Endothelial cell of umbilical vein (primary cell): Measurements from ENCODE around the gene PDZD4. TPM values are rescaled to one million over a fixed set of nuclear protein-coding genes. Genes with fewer than 3 reads are reported as not detected.

Source experiments
- BruUV-seq: library from RNA; stranded (reverse); fragments of 400-500 nt; replicated peaks from 2 replicates; lab custom pipeline; 2021; lab: Mats Ljungman, UMichigan
- CTCF ChIA-PET: fragments of 300-600, 350-600 bp; sonication (Branson Sonifier 250); formaldehyde crosslinking; loops from one replicate; lab custom pipeline; 2021; ENCODE audit warnings: antibody characterized with exemption, inconsistent platforms; lab: Charles Lee
- POLR2A ChIA-PET: fragments of 300-600, 350-600 bp; sonication (Branson Sonifier 250); formaldehyde crosslinking; loops from one replicate; lab custom pipeline; 2021; ENCODE audit warnings: antibody characterized with exemption, inconsistent platforms; lab: Charles Lee
- DNase-seq: peaks from one replicate; pipeline ENCODE4 v3.0.0-alpha.2; 2011; ENCODE audit warnings: low read depth, low spot score
- FAIRE-seq: peaks from 2 replicates; lab custom pipeline; 2011; peaks lifted over from hg19 to GRCh38; lab: Jason Lieb, UNC
- H2AFZ ChIP-seq: 2 replicates; pipeline ENCODE4 v1.6.0; 2012; ENCODE audit warnings: low read depth, low read length, control low read depth, inconsistent platforms
- H3K27ac ChIP-seq: 2 replicates; pipeline ENCODE4 v1.5.1; 2011; ENCODE audit warnings: low read depth, mild to moderate bottlenecking, control low read depth, low read length, moderate library complexity; ENCODE audit not compliant: insufficient read depth
- H3K27me3 ChIP-seq, 2 experiments: 2 replicates each; pipeline versions ENCODE4 v1.6.0 to v1.6.1; 2011; ENCODE audit warnings: low read length in 2 of 2, mixed read lengths in 1 of 2; ENCODE audit not compliant: control insufficient read depth in 2 of 2, insufficient read depth in 2 of 2
- H3K36me3 ChIP-seq, 2 experiments: 2 replicates in 1 of 2; 3 replicates in 1 of 2; pipeline ENCODE4 v1.5.1; 2011; ENCODE audit warnings: low read length in 2 of 2, mild to moderate bottlenecking in 1 of 2, moderate library complexity in 1 of 2; ENCODE audit not compliant: control insufficient read depth in 2 of 2, insufficient read depth in 2 of 2; ENCODE audit errors: extremely low read depth in 1 of 2
- H3K4me1 ChIP-seq: 3 replicates; pipeline ENCODE4 v1.5.1; 2011; ENCODE audit warnings: mild to moderate bottlenecking, low read length; ENCODE audit not compliant: control insufficient read depth, insufficient read depth; ENCODE audit errors: extremely low read depth
- H3K4me2 ChIP-seq: 2 replicates; pipeline ENCODE4 v1.6.1; 2011; ENCODE audit warnings: low read length, control low read depth, mixed read lengths; ENCODE audit not compliant: insufficient read depth
- H3K4me3 ChIP-seq, 3 experiments: fragments of 200-600 bp in 1 of 3; sonication (generic), shearing (Covaris generic) in 1 of 3; replicated peaks in 1 of 3; 2 replicates each; pipeline ENCODE4 v1.5.1; 2011 to 2016; ENCODE audit warnings: control low read depth in 3 of 3, low read length in 3 of 3, mild to moderate bottlenecking in 2 of 3, inconsistent platforms in 1 of 3, low read depth in 1 of 3, moderate library complexity in 1 of 3; ENCODE audit not compliant: insufficient read depth in 1 of 3
- H3K79me2 ChIP-seq: 2 replicates; pipeline ENCODE4 v1.6.0; 2012; ENCODE audit warnings: low read length, inconsistent platforms; ENCODE audit not compliant: control insufficient read depth, insufficient read depth
- H3K9ac ChIP-seq: replicated peaks from 2 replicates; pipeline ENCODE3; 2011; ENCODE audit warnings: low read length, control low read depth; ENCODE audit not compliant: insufficient read depth; ENCODE audit errors: extremely low read depth
- H3K9me1 ChIP-seq: replicated peaks from 3 replicates; pipeline ENCODE4 v1.6.0; 2011; ENCODE audit warnings: mild to moderate bottlenecking, low read length; ENCODE audit not compliant: control insufficient read depth, insufficient read depth; ENCODE audit errors: extremely low read depth
- H3K9me3 ChIP-seq: replicated peaks from 2 replicates; pipeline ENCODE4 v1.5.1; 2012; ENCODE audit warnings: low read length, inconsistent platforms; ENCODE audit not compliant: control insufficient read depth, insufficient read depth
- H4K20me1 ChIP-seq: replicated peaks from 2 replicates; pipeline ENCODE3; 2011; ENCODE audit warnings: mild to moderate bottlenecking, low read length; ENCODE audit not compliant: control insufficient read depth, insufficient read depth; ENCODE audit errors: extremely low read depth
- EZH2 ChIP-seq: IDR thresholded peaks from 2 replicates; pipeline ENCODE4 v1.6.1; 2012; ENCODE audit warnings: borderline replicate concordance, low read depth, mild to moderate bottlenecking, moderate library complexity, low read length, inconsistent platforms; ENCODE audit not compliant: severe bottlenecking
- FOS ChIP-seq: IDR thresholded peaks from 2 replicates; pipeline ENCODE4 v1.6.1; 2011; ENCODE audit warnings: mild to moderate bottlenecking, low read length, moderate library complexity, borderline replicate concordance; ENCODE audit not compliant: insufficient read depth
- GATA2 ChIP-seq: IDR thresholded peaks from 2 replicates; pipeline ENCODE4 v1.7.0; 2011; ENCODE audit warnings: low read depth, mild to moderate bottlenecking, moderate library complexity, mixed read lengths, low read length; ENCODE audit not compliant: insufficient read length, insufficient read depth
- JUN ChIP-seq: IDR thresholded peaks from 2 replicates; pipeline ENCODE4 v1.6.1; 2011; ENCODE audit warnings: borderline replicate concordance, low read depth; ENCODE audit not compliant: insufficient read length, insufficient read depth
- MAX ChIP-seq: IDR thresholded peaks from 2 replicates; pipeline ENCODE4 v1.6.1; 2011; ENCODE audit not compliant: insufficient read depth, insufficient read length
- MYC ChIP-seq: IDR thresholded peaks from one replicate; pipeline ENCODE4 v1.6.1; 2011; ENCODE audit warnings: mild to moderate bottlenecking, low read depth, low read length
- POLR2A ChIP-seq: IDR thresholded peaks from 2 replicates; pipeline ENCODE4 v1.6.1; 2012; ENCODE audit warnings: low read depth, mild to moderate bottlenecking, control low read depth, low read length
- POLR2AphosphoS5 ChIP-seq: IDR thresholded peaks from 2 replicates; pipeline ENCODE4 v1.6.1; 2012; ENCODE audit warnings: low read depth, mild to moderate bottlenecking, control low read depth, low read length, moderate library complexity; ENCODE audit not compliant: insufficient read depth
- dilution Hi-C: fragments of 300-500 bp; cut with MboI; formaldehyde crosslinking; loops from one replicate; pipeline ENCODE4 v1.15.0; 2019; ENCODE audit warnings: low sequenced_read_pairs; ENCODE audit not compliant: extremely low pct_ligation_motif_present
- intact Hi-C: fragments of 100-400 bp; cut with micrococcal nuclease; formaldehyde crosslinking; loops from one replicate; pipeline ENCODE4 v1.10.0; 2022
- polyA plus RNA-seq, 4 experiments: library from polyadenylated mRNA; depleted of rRNA in 3 of 4; stranded (reverse) in 3 of 4; unstranded in 1 of 4; fragments of >200 nt; gene quantifications; 2 replicates each; pipeline versions ENCODE4 v1.2.1 to v1.2.3, GENCODE V29; 2011 to 2012; ENCODE audit warnings: missing spikeins in 1 of 4
- total RNA-seq: library from RNA; stranded (reverse); gene quantifications from 2 replicates; pipeline ENCODE4 v1.2.3, GENCODE V29; 2021
- TF ChIP-seq, protein P1 (sequence below), 2 donors: IDR thresholded peaks; 1 replicate in 1 of 2; 2 replicates in 1 of 2; pipeline ENCODE4 v1.5.1; 2011; ENCODE audit warnings: low read length in 2 of 2, mild to moderate bottlenecking in 2 of 2, moderate library complexity in 2 of 2, control low read depth in 1 of 2, inconsistent platforms in 1 of 2, low read depth in 1 of 2; ENCODE audit not compliant: insufficient read depth in 1 of 2; ENCODE audit errors: extremely low read depth in 1 of 2

The PDZD4 gene
- total and polyA plus RNA-seq, 2 donors (not counting 3 experiments of a cell fraction or from before 2014, with no cell fraction given) = 0.07 to 0.09 TPM

DNA sequence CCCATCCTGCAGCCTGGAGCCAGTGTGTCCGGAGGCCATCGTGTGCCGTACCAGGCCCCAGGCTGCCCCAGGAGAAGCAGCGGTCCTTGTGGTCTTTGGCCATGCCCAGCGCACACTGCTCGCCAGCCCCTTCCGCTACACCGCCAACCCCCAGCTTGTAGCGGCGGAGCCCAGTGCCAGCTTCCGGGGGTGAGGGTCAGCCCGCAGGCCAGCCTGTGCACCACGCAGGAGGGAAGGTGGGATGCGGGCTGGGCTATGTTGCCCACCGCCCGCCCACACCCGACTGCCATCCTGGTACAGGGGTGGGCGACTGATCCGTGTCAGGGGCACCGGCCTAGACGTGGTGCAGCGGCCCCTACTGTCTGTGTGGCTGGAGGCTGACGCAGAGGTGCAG, 57.1 kb downstream of the PDZD4 start:
- H3K36me3 ChIP-seq = peaks cover 0 to 22% of the 10 kb centered on the region in 2 experiments
- H3K9me3 ChIP-seq = no peaks in the 10 kb centered on the region
- TF ChIP-seq EZH2 (no peak), JUN (no peak), MYC (no peak), MAX (no peak), FOS (no peak), POLR2A (no peak), POLR2AphosphoS5 (no peak), GATA2 (no peak)
- TF ChIP-seq, protein P1, sequence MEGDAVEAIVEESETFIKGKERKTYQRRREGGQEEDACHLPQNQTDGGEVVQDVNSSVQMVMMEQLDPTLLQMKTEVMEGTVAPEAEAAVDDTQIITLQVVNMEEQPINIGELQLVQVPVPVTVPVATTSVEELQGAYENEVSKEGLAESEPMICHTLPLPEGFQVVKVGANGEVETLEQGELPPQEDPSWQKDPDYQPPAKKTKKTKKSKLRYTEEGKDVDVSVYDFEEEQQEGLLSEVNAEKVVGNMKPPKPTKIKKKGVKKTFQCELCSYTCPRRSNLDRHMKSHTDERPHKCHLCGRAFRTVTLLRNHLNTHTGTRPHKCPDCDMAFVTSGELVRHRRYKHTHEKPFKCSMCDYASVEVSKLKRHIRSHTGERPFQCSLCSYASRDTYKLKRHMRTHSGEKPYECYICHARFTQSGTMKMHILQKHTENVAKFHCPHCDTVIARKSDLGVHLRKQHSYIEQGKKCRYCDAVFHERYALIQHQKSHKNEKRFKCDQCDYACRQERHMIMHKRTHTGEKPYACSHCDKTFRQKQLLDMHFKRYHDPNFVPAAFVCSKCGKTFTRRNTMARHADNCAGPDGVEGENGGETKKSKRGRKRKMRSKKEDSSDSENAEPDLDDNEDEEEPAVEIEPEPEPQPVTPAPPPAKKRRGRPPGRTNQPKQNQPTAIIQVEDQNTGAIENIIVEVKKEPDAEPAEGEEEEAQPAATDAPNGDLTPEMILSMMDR (IDR thresholded peaks at IDR 0.05; ENCODE audit: extremely low read depth in 1 of 2, insufficient read depth in 1 of 2, low read depth in 1 of 2, low read length in 2 of 2) = no peak
- no peaks in the 10 kb centered on the region for H3K9me1 ChIP-seq
- no TSS peak for BruUV-seq
- dilution Hi-C loops (no loop called here), intact Hi-C loops (no loop called here)
- H3K79me2 ChIP-seq = no peaks in the 10 kb centered on the region
- no peaks in the 10 kb centered on the region for H3K4me1 ChIP-seq
- H3K4me3 ChIP-seq = no peak overlapping the region
- H2AFZ ChIP-seq = no peak overlapping the region
- CTCF ChIA-PET = no interaction called here
- no peak overlapping the region for H3K9ac ChIP-seq
- FAIRE-seq (no peak), DNase-seq (no peak)
- no peak overlapping the region for H3K27ac ChIP-seq
- POLR2A ChIA-PET = no interaction called here
- no peak overlapping the region for H3K4me2 ChIP-seq
- H3K27me3 ChIP-seq = no peaks in the 10 kb centered on the region
- no peaks in the 10 kb centered on the region for H4K20me1 ChIP-seq
